CD14-positive monocyte (primary cell): ENCODE measurements around the gene ACO2. TPM values are rescaled to one million over a fixed set of nuclear protein-coding genes. Genes with fewer than 3 reads are reported as not detected.

Experiments
- DNase-seq, 3 donors: peaks; one replicate each; pipeline ENCODE4 v3.0.0-alpha.2; 2011 to 2022
- H2AFZ ChIP-seq: 2 replicates; pipeline ENCODE4 v1.6.0; 2012; ENCODE audit warnings: mild to moderate bottlenecking, low read depth, low read length, inconsistent platforms; ENCODE audit not compliant: insufficient read depth, poor library complexity, severe bottlenecking
- H3K27ac ChIP-seq, 2 donors: 1 replicate in 1 of 2; 2 replicates in 1 of 2; pipeline ENCODE4 v1.5.1; 2012 to 2013; ENCODE audit warnings: low read length in 2 of 2, control low read depth in 1 of 2, inconsistent platforms in 1 of 2, low read depth in 1 of 2, mild to moderate bottlenecking in 1 of 2
- H3K27me3 ChIP-seq, 2 donors: one replicate each; pipeline versions ENCODE4 v1.6.0 to v1.6.1; 2011 to 2013; ENCODE audit warnings: low read length in 2 of 2; ENCODE audit not compliant: control insufficient read depth in 2 of 2, insufficient read depth in 2 of 2
- H3K36me3 ChIP-seq, 2 donors: replicated peaks in 1 of 2; 1 replicate in 1 of 2; 2 replicates in 1 of 2; pipeline versions ENCODE4 v1.5.1 to v1.6.1; 2012 to 2013; ENCODE audit warnings: low read length in 2 of 2, control low read depth in 1 of 2, inconsistent platforms in 1 of 2, mild to moderate bottlenecking in 1 of 2; ENCODE audit not compliant: insufficient read depth in 2 of 2, control insufficient read depth in 1 of 2
- H3K4me1 ChIP-seq, 2 donors: 1 replicate in 1 of 2; 2 replicates in 1 of 2; pipeline versions ENCODE4 v1.5.1 to v1.6.1; 2012 to 2013; ENCODE audit warnings: low read length in 2 of 2, control low read depth in 1 of 2, inconsistent platforms in 1 of 2, mild to moderate bottlenecking in 1 of 2, moderate library complexity in 1 of 2; ENCODE audit not compliant: insufficient read depth in 2 of 2, control insufficient read depth in 1 of 2
- H3K4me2 ChIP-seq: replicated peaks from 2 replicates; pipeline ENCODE3; 2012; ENCODE audit warnings: low read length, moderate library complexity, mild to moderate bottlenecking; ENCODE audit not compliant: poor library complexity, severe bottlenecking; ENCODE audit errors: extremely low read depth
- H3K4me3 ChIP-seq, 3 experiments: fragments of 200-600 bp in 1 of 3; sonication (generic) in 1 of 3; replicated peaks in 1 of 3; 1 replicate in 2 of 3; 2 replicates in 1 of 3; pipeline ENCODE4 v1.5.1; 2011 to 2013; ENCODE audit warnings: low read length in 3 of 3, mild to moderate bottlenecking in 3 of 3, control low read depth in 2 of 3, low read depth in 2 of 3, inconsistent platforms in 1 of 3, moderate library complexity in 1 of 3
- H3K79me2 ChIP-seq: 2 replicates; pipeline ENCODE4 v1.6.0; 2012; ENCODE audit warnings: mild to moderate bottlenecking, control low read depth, inconsistent platforms, low read length, moderate library complexity; ENCODE audit not compliant: insufficient read depth
- H3K9ac ChIP-seq: 2 replicates; pipeline ENCODE4 v1.6.0; 2017; ENCODE audit warnings: low read length, mild to moderate bottlenecking; ENCODE audit not compliant: insufficient read depth, poor library complexity, severe bottlenecking
- H3K9me3 ChIP-seq, 2 donors: replicated peaks in 1 of 2; 1 replicate in 1 of 2; 2 replicates in 1 of 2; pipeline versions ENCODE4 v1.5.1 to v1.6.1; 2012 to 2013; ENCODE audit warnings: low read length in 2 of 2, control low read depth in 1 of 2; ENCODE audit not compliant: control insufficient read depth in 1 of 2, insufficient read depth in 1 of 2
- H4K20me1 ChIP-seq: 2 replicates; pipeline ENCODE4 v1.6.0; 2012; ENCODE audit warnings: mild to moderate bottlenecking, low read length, control low read depth, moderate library complexity; ENCODE audit not compliant: insufficient read depth
- H3K27ac Mint-ChIP-seq, 7 donors: one replicate each; pipeline ENCODE4 v1.8.0; 2020; ENCODE audit warnings: mild to moderate bottlenecking in 7 of 7, mixed read lengths in 7 of 7, moderate library complexity in 6 of 7, inconsistent platforms in 2 of 7
- H3K27me3 Mint-ChIP-seq, 3 donors: one replicate each; pipeline ENCODE4 v1.8.0; 2021 to 2022; ENCODE audit warnings: low read depth in 3 of 3, mild to moderate bottlenecking in 3 of 3, mixed read lengths in 3 of 3, moderate library complexity in 3 of 3, inconsistent platforms in 1 of 3
- H3K36me3 Mint-ChIP-seq, 2 donors: one replicate each; pipeline ENCODE4 v1.8.0; 2020; ENCODE audit warnings: mixed read lengths in 2 of 2, inconsistent platforms in 1 of 2, mild to moderate bottlenecking in 1 of 2
- H3K4me1 Mint-ChIP-seq: one replicate; pipeline ENCODE4 v1.8.0; 2020; ENCODE audit warnings: mild to moderate bottlenecking, mixed read lengths
- H3K4me3 Mint-ChIP-seq, 2 donors: one replicate each; pipeline ENCODE4 v1.8.0; 2020; ENCODE audit warnings: mild to moderate bottlenecking in 2 of 2, mixed read lengths in 2 of 2, moderate library complexity in 1 of 2
- H3K9me3 Mint-ChIP-seq, 7 donors: one replicate each; pipeline ENCODE4 v1.8.0; 2020 to 2022; ENCODE audit warnings: mixed read lengths in 7 of 7, mild to moderate bottlenecking in 6 of 7, moderate library complexity in 6 of 7, inconsistent platforms in 2 of 7
- WGBS: methylation state at CpG from one replicate; pipeline ENCODE4 v1.1.5; 2013; ENCODE audit warnings: missing lambda C conversion rate; ENCODE audit not compliant: insufficient coverage; 5-methylcytosine and 5-hydroxymethylcytosine counted together
- intact Hi-C, 2 donors: fragments of 100-400 bp; cut with micrococcal nuclease; formaldehyde crosslinking; loops; one replicate each; pipeline versions ENCODE4 v1.15.0 to v1.15.1; 2023
- polyA plus RNA-seq, 3 donors: library from polyadenylated mRNA; depleted of rRNA in 1 of 3; unstranded in 2 of 3; stranded (reverse) in 1 of 3; fragments of 300-500 nt in 2 of 3; fragments of >200 nt in 1 of 3; fragmentation: Illumina TruSeq in 2 of 3; gene quantifications; 1 replicate in 2 of 3; 2 replicates in 1 of 3; pipeline ENCODE4 v1.2.3, GENCODE V29; 2012 to 2021
- TF ChIP-seq, protein P1 (sequence below): fragments of 200-600 bp; IDR thresholded peaks from one replicate; pipeline ENCODE4 v1.8.0; 2022; ENCODE audit warnings: antibody characterized with exemption, mild to moderate bottlenecking

ACO2 gene
- polyA plus RNA-seq, 3 donors = 56.8 to 75.8 (median 64.2) TPM

DNA sequence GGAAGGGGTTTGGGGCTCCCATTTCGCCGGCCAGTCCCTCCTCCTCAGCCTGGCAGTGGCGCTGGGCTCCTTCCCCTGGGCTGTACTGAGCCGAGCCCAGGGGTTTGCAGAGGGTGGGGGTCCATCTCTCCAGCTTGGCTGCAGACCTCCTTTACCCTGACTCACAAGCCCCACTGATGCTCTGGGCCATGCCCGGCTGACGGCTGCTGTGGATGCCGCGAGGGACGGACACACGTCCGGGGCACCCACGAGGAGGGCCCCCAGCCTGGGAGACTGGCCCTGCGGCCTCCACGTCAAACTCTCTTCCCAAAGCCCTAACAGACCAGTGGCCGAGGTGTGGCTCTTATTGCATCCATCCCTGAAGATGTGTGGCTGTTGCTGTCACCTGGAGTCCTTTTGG is 106.6 kb downstream of the ACO2 start:
- Histone ChIP-seq H3K79me2 (no peaks in the 10 kb centered on the region), H3K4me2 (no peak overlapping the region), H2AFZ (no peak overlapping the region), H3K4me3 (no peak overlapping the region), H3K27me3 (no peaks in the 10 kb centered on the region), H3K9me3 (no peaks in the 10 kb centered on the region), H3K36me3 (peaks cover 41 to 49% of the 10 kb centered on the region in 2 donors), H4K20me1 (no peaks in the 10 kb centered on the region), H3K9ac (no peak overlapping the region), H3K4me1 (no peaks in the 10 kb centered on the region), H3K27ac (no peak overlapping the region)
- H3K9me3 Mint-ChIP-seq = peaks cover 0 to 1% (median 0%) of the 10 kb centered on the region in 7 donors
- peaks cover 37 to 49% of the 10 kb centered on the region in 2 donors for H3K36me3 Mint-ChIP-seq
- DNase-seq = no peak
- no peak overlapping the region for H3K4me3 Mint-ChIP-seq
- TF ChIP-seq, protein P1, sequence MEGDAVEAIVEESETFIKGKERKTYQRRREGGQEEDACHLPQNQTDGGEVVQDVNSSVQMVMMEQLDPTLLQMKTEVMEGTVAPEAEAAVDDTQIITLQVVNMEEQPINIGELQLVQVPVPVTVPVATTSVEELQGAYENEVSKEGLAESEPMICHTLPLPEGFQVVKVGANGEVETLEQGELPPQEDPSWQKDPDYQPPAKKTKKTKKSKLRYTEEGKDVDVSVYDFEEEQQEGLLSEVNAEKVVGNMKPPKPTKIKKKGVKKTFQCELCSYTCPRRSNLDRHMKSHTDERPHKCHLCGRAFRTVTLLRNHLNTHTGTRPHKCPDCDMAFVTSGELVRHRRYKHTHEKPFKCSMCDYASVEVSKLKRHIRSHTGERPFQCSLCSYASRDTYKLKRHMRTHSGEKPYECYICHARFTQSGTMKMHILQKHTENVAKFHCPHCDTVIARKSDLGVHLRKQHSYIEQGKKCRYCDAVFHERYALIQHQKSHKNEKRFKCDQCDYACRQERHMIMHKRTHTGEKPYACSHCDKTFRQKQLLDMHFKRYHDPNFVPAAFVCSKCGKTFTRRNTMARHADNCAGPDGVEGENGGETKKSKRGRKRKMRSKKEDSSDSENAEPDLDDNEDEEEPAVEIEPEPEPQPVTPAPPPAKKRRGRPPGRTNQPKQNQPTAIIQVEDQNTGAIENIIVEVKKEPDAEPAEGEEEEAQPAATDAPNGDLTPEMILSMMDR = no peak
- H3K27ac Mint-ChIP-seq = no peak overlapping the region
- no peaks in the 10 kb centered on the region for H3K4me1 Mint-ChIP-seq
- peaks cover 0 to 4% (median 3%) of the 10 kb centered on the region in 3 donors for H3K27me3 Mint-ChIP-seq
- intact Hi-C loops = no loop called here
- 97% methylated on average over 6 of the region's 15 CpGs for WGBS

DNA sequence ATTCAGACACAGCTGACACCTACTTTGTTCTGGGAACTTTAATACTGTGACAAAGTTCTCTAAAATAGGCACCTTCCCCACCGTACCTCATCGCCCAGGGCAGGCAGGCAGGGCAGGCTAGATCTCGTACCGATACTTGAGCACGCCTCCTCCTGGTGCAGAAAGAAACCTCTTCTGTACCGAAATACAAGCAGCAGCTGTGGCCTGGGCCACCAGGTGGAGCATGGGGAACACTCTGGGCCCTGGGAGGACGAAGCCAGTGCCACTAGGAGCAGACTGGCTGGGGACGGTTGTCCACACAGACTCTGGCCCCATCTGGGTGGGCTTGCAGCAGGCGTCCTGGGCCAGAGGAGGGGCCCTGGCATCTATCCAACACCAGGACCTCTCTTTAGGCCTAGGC is 108.0 kb downstream of the ACO2 start:
- Mint-ChIP-seq H3K36me3 (peaks cover 40 to 62% of the 10 kb centered on the region in 2 donors), H3K4me3 (no peak overlapping the region), H3K27ac (no peak overlapping the region), H3K4me1 (no peaks in the 10 kb centered on the region), H3K9me3 (peaks cover 0 to 1% (median 0%) of the 10 kb centered on the region in 7 donors), H3K27me3 (peaks cover 0 to 3% (median 2%) of the 10 kb centered on the region in 3 donors)
- Histone ChIP-seq H3K79me2 (no peaks in the 10 kb centered on the region), H2AFZ (no peak overlapping the region), H3K27ac (no peak overlapping the region), H3K27me3 (no peaks in the 10 kb centered on the region), H3K36me3 (peaks cover 41 to 57% of the 10 kb centered on the region in 2 donors), H3K4me3 (no peak overlapping the region), H3K4me1 (no peaks in the 10 kb centered on the region), H4K20me1 (no peaks in the 10 kb centered on the region), H3K9me3 (no peaks in the 10 kb centered on the region), H3K9ac (no peak overlapping the region), H3K4me2 (no peak overlapping the region)
- intact Hi-C loops = no loop called here
- TF ChIP-seq, protein P1 = peak; percentile 38
- peak in 2 of 3 donors; percentile 12 for DNase-seq
- WGBS = 69% methylated on average over 9 of the region's 9 CpGs
